ENCODE measurements around the gene CNOT6L. TPM values are rescaled to one million over a fixed set of nuclear protein-coding genes. Genes with fewer than 3 reads are reported as not detected.

Gene CNOT6L
- total RNA-seq (2022; extraction: Qiagen RNA extraction), result 6.9 to 11.2 TPM (median 10.0 TPM) in 5 replicates

GRCh38 chr4:77818602-77819403, at the start of gene CNOT6L:
Gene CNOT6L (minus strand): TSS chr4:77819368. CDS start chr4:77819308, 60 bp downstream.

DNA sequence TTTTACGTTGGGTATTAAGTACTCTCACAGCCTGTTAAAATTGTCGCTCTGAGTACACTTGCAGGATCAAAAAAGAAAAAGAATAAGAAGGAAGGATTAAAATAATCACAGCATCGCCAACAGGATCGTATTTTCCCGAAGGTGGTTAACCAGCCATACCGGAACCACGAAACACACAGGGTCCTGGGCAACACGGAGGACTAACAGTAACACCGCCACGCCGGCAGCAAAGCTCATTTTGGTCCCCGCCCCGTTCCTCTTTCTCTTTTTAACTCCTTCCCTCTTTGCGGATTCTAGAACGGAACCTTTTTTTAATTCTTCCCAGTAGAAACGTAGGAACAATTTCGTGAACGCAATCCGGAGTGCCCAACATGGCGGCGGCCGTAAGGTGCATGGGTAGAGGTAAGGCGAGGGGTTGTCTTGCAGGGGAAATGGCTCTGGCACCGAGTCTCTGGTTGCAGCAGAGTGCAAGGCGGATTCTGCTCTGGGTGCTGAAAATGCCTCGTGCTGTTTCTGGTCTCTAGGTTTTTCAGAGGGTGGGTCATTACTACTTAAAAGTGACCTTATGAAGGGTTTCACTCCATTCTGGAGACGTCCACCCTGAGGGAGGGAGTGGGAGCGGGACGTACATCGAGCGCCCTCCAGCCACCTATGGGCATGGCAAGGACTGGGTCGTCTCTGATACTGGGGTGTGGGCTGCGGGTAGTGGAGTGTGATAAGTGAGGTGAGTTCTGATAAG, 43.5 kb upstream of the CNOT6L start, which contains the start of gene MRPL1:
Gene MRPL1, plus strand, starts transcription at position 353 of the 739 bp plus-strand sequence. Its CDS starts 19 bp downstream, at position 372.

Other genes starting within 250 kb of the CNOT6L start
- gene CXCL13, start 213.5 kb downstream of the CNOT6L start, total RNA-seq (2022; extraction: Qiagen RNA extraction), result not detected in 5 replicates
- gene MRPL1, start 43.5 kb upstream of the CNOT6L start, total RNA-seq (2022; extraction: Qiagen RNA extraction), result 22.2 to 26.5 TPM (median 25.6 TPM) in 5 replicates
- gene FRAS1, start 238.0 kb upstream of the CNOT6L start, total RNA-seq (2022; extraction: Qiagen RNA extraction), result 1.8 to 3.0 TPM (median 2.8 TPM) in 5 replicates

Measured in A549 treated with CORT108297 at 1 μM for 4 hours (cell line).